K562 (cell line): ENCODE measurements around the gene CACNA1S. TPM values are rescaled to one million over a fixed set of nuclear protein-coding genes. Genes with fewer than 3 reads are reported as not detected.

ENCODE experiments used
- ARHGAP35 ChIP-seq: fragments of 450-650 bp; IDR thresholded peaks from 2 replicates; pipeline ENCODE4 v1.6.1; 2018; ENCODE audit not compliant: partially characterized antibody
- ATF7 ChIP-seq: fragments of 450-650 bp; IDR thresholded peaks from 2 replicates; pipeline ENCODE4 v1.7.1; 2014; ENCODE audit warnings: mild to moderate bottlenecking, moderate library complexity
- BACH1 ChIP-seq: fragments of 200-800 bp; sonication (Bioruptor generic); IDR thresholded peaks from 2 replicates; pipeline ENCODE4 v1.6.1; 2016; ENCODE audit warnings: missing genetic modification characterization, missing compliant biosample characterization
- CBFA2T2 ChIP-seq: fragments of 450-650 bp; conservative IDR thresholded peaks from 2 replicates; pipeline ENCODE4 v1.6.1; 2017; ENCODE audit warnings: mild to moderate bottlenecking
- CBX3 ChIP-seq, 2 experiments: IDR thresholded peaks; 1 replicate in 1 of 2; 2 replicates in 1 of 2; pipeline ENCODE4 v1.6.1; 2012; ENCODE audit warnings: inconsistent platforms in 2 of 2, low read length in 2 of 2, borderline replicate concordance in 1 of 2, control low read depth in 1 of 2
- CHD4 ChIP-seq: fragments of 200-600 bp; sonication (generic); IDR thresholded peaks from 3 replicates; pipeline ENCODE4 v1.6.1; 2012; ENCODE audit warnings: low read depth, mild to moderate bottlenecking, mixed read lengths, low read length, inconsistent platforms; ENCODE audit not compliant: insufficient read depth, insufficient replicate concordance, poor library complexity, severe bottlenecking
- CTBP1 ChIP-seq: fragments of 450-650 bp; IDR thresholded peaks from 2 replicates; pipeline ENCODE4 v1.6.1; 2016; ENCODE audit warnings: borderline replicate concordance
- DPF2 ChIP-seq: fragments of 450-650 bp; IDR thresholded peaks from 2 replicates; pipeline ENCODE4 v1.6.1; 2016
- GATAD2B ChIP-seq: fragments of 450-650 bp; IDR thresholded peaks from 2 replicates; pipeline ENCODE4 v1.6.1; 2017; ENCODE audit warnings: mild to moderate bottlenecking, borderline replicate concordance
- MLX ChIP-seq, 2 experiments: fragments of 450-650 bp in 1 of 2; sonication (generic) in 1 of 2; formaldehyde crosslinking; conservative IDR thresholded peaks; 2 replicates each; pipeline versions ENCODE4 v1.4.0 to v1.8.1; 2020 to 2022; ENCODE audit warnings: mild to moderate bottlenecking in 1 of 2, missing genetic modification reagents in 1 of 2
- MYBL2 ChIP-seq, 2 experiments: fragments of 450-650 bp in 1 of 2; sonication (generic) in 1 of 2; formaldehyde crosslinking in 1 of 2; IDR thresholded peaks; 2 replicates each; pipeline versions ENCODE4 v1.6.1 to v1.8.1; 2017 to 2022; ENCODE audit warnings: borderline replicate concordance in 1 of 2, inconsistent platforms in 1 of 2, low read depth in 1 of 2, mild to moderate bottlenecking in 1 of 2, missing genetic modification reagents in 1 of 2, moderate library complexity in 1 of 2
- NEUROD1 ChIP-seq: fragments of 150-350 bp; IDR thresholded peaks from 2 replicates; pipeline ENCODE4 v1.6.1; 2014; ENCODE audit warnings: borderline replicate concordance, low read length, low read depth; ENCODE audit not compliant: partially characterized antibody
- NR0B1 ChIP-seq: fragments of 450-650 bp; IDR thresholded peaks from one replicate; pipeline ENCODE4 v1.6.1; 2018; ENCODE audit warnings: mild to moderate bottlenecking, moderate library complexity; ENCODE audit not compliant: partially characterized antibody
- NR4A1 ChIP-seq, 2 experiments: fragments of 250-450 bp in 1 of 2; fragments of 450-650 bp in 1 of 2; sonication (Bioruptor Pico) in 1 of 2; IDR thresholded peaks; 2 replicates each; pipeline versions ENCODE4 v1.4.0 to v1.6.1; 2016 to 2020; ENCODE audit warnings: mild to moderate bottlenecking in 2 of 2, missing compliant biosample characterization in 1 of 2, missing genetic modification characterization in 1 of 2, moderate library complexity in 1 of 2
- OTX1 ChIP-seq: fragments of 450-650 bp; formaldehyde crosslinking; IDR thresholded peaks from 2 replicates; pipeline ENCODE4 v1.4.0; 2022; ENCODE audit warnings: mild to moderate bottlenecking
- PHF20 ChIP-seq: fragments of 450-650 bp; IDR thresholded peaks from 2 replicates; pipeline ENCODE4 v1.6.1; 2018; ENCODE audit not compliant: partially characterized antibody
- PHF8 ChIP-seq: fragments of 200-600 bp; sonication (generic); IDR thresholded peaks from 2 replicates; pipeline ENCODE4 v1.6.1; 2012; ENCODE audit warnings: mixed run types, mild to moderate bottlenecking, inconsistent platforms, low read length, moderate library complexity, borderline replicate concordance
- PRPF4 ChIP-seq: fragments of 200-400 bp; formaldehyde crosslinking; IDR thresholded peaks from one replicate; pipeline ENCODE4 v1.6.1; 2017; ENCODE audit warnings: low read length, low read depth, mild to moderate bottlenecking; ENCODE audit not compliant: insufficient read depth, poor library complexity, severe bottlenecking
- RFX1 ChIP-seq: fragments of 450-650 bp; IDR thresholded peaks from 2 replicates; pipeline ENCODE4 v1.6.1; 2016; ENCODE audit warnings: mild to moderate bottlenecking, moderate library complexity
- SAFB ChIP-seq: fragments of 200-400 bp; formaldehyde crosslinking; IDR thresholded peaks from 2 replicates; pipeline ENCODE4 v1.6.1; 2017; ENCODE audit warnings: low read depth, low read length, borderline replicate concordance
- SREBF2 ChIP-seq: sonication (generic); formaldehyde crosslinking; IDR thresholded peaks from 2 replicates; pipeline ENCODE4 v1.4.0; 2020; ENCODE audit warnings: mild to moderate bottlenecking, missing genetic modification reagents
- YY1 ChIP-seq, 3 experiments: IDR thresholded peaks; 2 replicates each; pipeline ENCODE4 v1.6.1; 2011; ENCODE audit warnings: low read length in 2 of 3, mild to moderate bottlenecking in 2 of 3, moderate library complexity in 2 of 3, borderline replicate concordance in 1 of 3, control low read depth in 1 of 3, low read depth in 1 of 3; ENCODE audit not compliant: insufficient read depth in 3 of 3, insufficient replicate concordance in 2 of 3, control insufficient read depth in 1 of 3, insufficient read length in 1 of 3; ENCODE audit errors: extremely low read depth in 1 of 3
- ZFX ChIP-seq: sonication (generic); formaldehyde crosslinking; IDR thresholded peaks from 2 replicates; pipeline ENCODE4 v1.8.0; 2022; ENCODE audit warnings: mild to moderate bottlenecking, missing genetic modification reagents, moderate library complexity
- ZNF124 ChIP-seq: sonication (generic); formaldehyde crosslinking; IDR thresholded peaks from 2 replicates; pipeline ENCODE4 v1.8.1; 2022; ENCODE audit warnings: missing genetic modification reagents
- ZNF699 ChIP-seq: fragments of 250-450 bp; sonication (Bioruptor Pico); IDR thresholded peaks from 2 replicates; pipeline ENCODE4 v1.8.0; 2021; ENCODE audit warnings: mild to moderate bottlenecking, moderate library complexity; ENCODE audit not compliant: insufficient replicate concordance
- polyA plus RNA-seq, 8 experiments: library from polyadenylated mRNA; depleted of rRNA in 4 of 8; stranded (reverse) in 5 of 8; unstranded in 3 of 8; fragments of >200 nt; fragmentation: Nextera tagmentation in 2 of 8; fragmentation: Illumina TruSeq in 1 of 8; extraction: Ambion mirVana in 2 of 8; extraction: Trizol in 1 of 8; gene quantifications; 2 replicates each; pipeline versions ENCODE4 v1.2.1 to v1.2.3, GENCODE V29; 2011 to 2014; ENCODE audit warnings: inconsistent platforms in 1 of 8, missing spikeins in 1 of 8
- total RNA-seq, 7 experiments: library from RNA; depleted of rRNA in 6 of 7; stranded (reverse); fragments of >200 nt in 6 of 7; fragmentation: Illumina TruSeq in 2 of 7; extraction: Trizol in 2 of 7; gene quantifications; 2 replicates each; pipeline versions ENCODE4 v1.2.1 to v1.2.3, GENCODE V29; 2011 to 2021; ENCODE audit warnings: low replicate concordance in 1 of 7
- TF ChIP-seq, protein P1 (sequence below): sonication (generic); formaldehyde crosslinking; IDR thresholded peaks from 2 replicates; pipeline ENCODE4 v1.8.0; 2022; ENCODE audit warnings: mild to moderate bottlenecking, missing genetic modification reagents

The CACNA1S gene
- total and polyA plus RNA-seq, 9 of the 15 experiments (the other 6 are each of a cell fraction or from before 2014, with no cell fraction given) = not detected

- TF ChIP-seq OTX1 (CRISPR knock-in tag) = no peak
- TF ChIP-seq GATAD2B = no peak
- peak; percentile 76 for TF ChIP-seq ATF7
- TF ChIP-seq, protein P1, sequence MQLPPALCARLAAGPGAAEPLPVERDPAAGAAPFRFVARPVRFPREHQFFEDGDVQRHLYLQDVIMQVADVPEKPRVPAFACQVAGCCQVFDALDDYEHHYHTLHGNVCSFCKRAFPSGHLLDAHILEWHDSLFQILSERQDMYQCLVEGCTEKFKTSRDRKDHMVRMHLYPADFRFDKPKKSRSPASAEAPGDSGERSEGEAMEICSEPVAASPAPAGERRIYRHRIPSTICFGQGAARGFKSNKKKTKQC (CRISPR knock-in tag) = no peak
- 0 out of 2 replicates have a peak, but pooled peaks have one; percentile 16 for TF ChIP-seq DPF2
- TF ChIP-seq PHF8 = no peak
- TF ChIP-seq ZNF699 (CRISPR knock-in tag) = no peak
- no peak for TF ChIP-seq MYBL2 (IDR thresholded peaks at IDR 0.05; ENCODE audit: low read depth)
- no peak for TF ChIP-seq MYBL2 (CRISPR knock-in tag; IDR thresholded peaks at IDR 0.05; ENCODE audit: borderline replicate concordance)
- TF ChIP-seq NR4A1 (CRISPR knock-in tag; IDR thresholded peaks at IDR 0.05) = no peak
- TF ChIP-seq NR4A1 (tag; IDR thresholded peaks at IDR 0.05) = no peak
- TF ChIP-seq BACH1 (tag) = no peak
- TF ChIP-seq ZNF124 = no peak
- TF ChIP-seq CHD4 = no peak
- TF ChIP-seq CBFA2T2 = 0 out of 2 replicates have a peak, but pooled peaks have one; percentile 3
- TF ChIP-seq SAFB = no peak
- peak; percentile 65; the same call in 1 of the 2 replicates for TF ChIP-seq CTBP1
- no peak for TF ChIP-seq PRPF4
- no peak for TF ChIP-seq NEUROD1
- TF ChIP-seq CBX3 (IDR thresholded peaks at IDR 0.05; ENCODE audit: borderline replicate concordance in 1 of 2, low read length in 2 of 2) = no peak
- no peak for TF ChIP-seq PHF20
- TF ChIP-seq MLX (CRISPR knock-in tag; conservative IDR thresholded peaks at IDR 0.05) = no peak
- no peak for TF ChIP-seq YY1 (IDR thresholded peaks at IDR 0.05; ENCODE audit: borderline replicate concordance in 1 of 3, control insufficient read depth in 1 of 3, extremely low read depth in 1 of 3, insufficient read depth in 3 of 3, insufficient read length in 1 of 3, insufficient replicate concordance in 2 of 3, low read depth in 1 of 3, low read length in 2 of 3)
- no peak for TF ChIP-seq ZFX (CRISPR knock-in tag)
- TF ChIP-seq RFX1 = no peak
- no peak for TF ChIP-seq NR0B1
- no peak for TF ChIP-seq ARHGAP35
- no peak for TF ChIP-seq SREBF2
Observed at GRCh38 chr1:201013031-201013485, 99.2 kb downstream of the CACNA1S start (continued).
